HG03432 (cell line): Measurements from ENCODE around the gene ARHGEF28.

ENCODE experiments used
- ATAC-seq: cut with Tn5 transposase; IDR thresholded peaks from one replicate; pipeline ENCODE4 v1.9.1; 2021; ENCODE audit warnings: mild to moderate bottlenecking, moderate library complexity; ENCODE audit not compliant: unreplicated experiment

The ARHGEF28 gene

DNA sequence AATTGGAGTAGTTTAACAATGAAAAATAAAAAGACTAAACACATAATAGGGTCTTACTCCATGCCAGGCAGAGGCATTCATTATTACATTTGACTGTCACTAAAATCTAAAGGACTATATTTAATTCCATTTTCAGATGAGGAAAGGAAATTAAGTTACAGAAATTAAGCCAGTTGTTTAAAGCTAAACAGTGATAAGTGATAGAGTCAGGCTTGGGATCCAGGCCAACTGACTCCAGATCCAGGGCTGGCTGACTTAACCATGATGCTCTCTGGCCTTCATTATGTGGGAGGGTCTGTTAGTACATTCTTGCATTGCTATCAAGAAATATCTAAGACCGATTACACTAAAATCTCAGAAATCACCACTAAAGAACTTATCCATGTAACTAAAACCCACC lies 107.2 kb downstream of the ARHGEF28 start:
- ATAC-seq = no peak

DNA sequence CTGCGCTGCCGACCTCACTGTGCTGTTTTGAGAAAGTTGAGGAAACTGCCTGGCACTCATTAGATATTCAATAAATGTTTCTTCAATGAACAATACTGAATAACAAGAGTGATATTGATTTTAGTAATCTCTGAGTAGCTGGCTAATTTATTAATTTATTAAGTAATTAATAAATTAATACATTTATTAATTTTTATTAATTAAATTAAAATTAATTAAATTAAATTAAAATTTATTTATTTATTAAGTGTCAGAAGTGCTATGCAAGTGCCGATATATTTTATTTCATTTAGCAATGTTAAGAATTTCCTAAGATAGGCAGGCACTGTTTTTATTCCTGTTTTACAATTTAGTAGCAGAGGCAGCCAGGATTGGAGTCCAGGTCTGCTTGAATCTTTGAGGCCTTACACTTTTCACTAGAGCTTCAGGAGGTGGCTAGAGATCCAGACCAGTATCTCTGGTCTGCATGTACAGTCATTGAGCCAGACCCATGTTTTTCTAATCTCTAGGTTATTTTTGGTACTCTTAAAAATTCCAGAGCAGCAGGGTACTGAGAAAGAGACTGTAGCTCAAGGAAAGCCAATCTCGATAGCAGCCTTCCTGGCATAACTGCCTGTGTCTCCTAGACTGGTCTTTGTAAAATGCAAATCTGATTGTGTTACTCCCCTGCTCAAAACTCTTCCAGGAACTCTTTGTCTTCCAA lies 109.2 kb downstream of the ARHGEF28 start:
- no peak for ATAC-seq

- ATAC-seq = no peak
These were observed 113.7 kb downstream of the ARHGEF28 start for GRCh38 chr5:73739650-73740049.

DNA sequence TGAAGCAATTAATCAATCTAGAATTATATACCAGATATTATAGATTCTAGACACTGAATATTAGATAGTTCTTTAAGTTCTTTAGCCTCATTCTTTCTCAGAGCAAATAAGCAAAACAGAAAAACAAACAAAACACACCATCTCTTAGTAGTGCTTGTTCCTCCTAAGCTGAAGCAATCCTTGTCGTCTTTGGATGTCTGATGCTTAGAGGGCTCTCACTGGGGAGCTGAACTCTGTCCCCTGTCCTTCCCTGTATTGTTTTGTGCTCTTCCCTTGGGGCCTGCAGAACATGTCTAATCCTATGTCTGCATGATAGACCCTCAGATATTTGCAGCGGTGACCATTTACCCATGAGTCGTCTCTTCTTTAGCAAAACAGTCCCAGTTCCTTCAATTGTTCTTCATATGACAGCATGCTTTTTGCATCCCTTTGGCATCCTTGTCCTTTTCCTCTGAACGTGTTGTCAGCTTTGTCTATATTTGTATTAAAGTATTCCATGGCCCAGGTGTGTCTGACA lies 114.3 kb downstream of the ARHGEF28 start:
- no peak for ATAC-seq

DNA sequence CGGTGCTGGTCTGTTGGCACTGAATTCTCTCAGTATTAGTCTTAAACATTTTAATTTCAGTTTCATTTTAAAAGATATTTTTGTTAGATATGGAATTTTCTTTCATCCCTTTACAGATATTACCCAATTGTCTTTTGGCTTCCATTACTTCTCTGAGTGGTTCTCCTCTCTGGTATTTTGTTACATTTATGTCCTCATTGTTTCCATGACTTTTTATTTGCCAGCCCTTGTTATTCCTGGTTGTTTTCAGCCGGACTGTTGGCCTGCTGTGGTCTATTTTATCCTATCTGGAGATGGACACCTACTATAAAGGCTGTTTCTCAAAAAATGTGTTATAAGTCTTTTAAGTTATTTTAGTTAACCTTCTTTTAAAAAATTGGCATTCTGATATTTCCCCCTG lies 117.2 kb downstream of the ARHGEF28 start:
- ATAC-seq = no peak

DNA sequence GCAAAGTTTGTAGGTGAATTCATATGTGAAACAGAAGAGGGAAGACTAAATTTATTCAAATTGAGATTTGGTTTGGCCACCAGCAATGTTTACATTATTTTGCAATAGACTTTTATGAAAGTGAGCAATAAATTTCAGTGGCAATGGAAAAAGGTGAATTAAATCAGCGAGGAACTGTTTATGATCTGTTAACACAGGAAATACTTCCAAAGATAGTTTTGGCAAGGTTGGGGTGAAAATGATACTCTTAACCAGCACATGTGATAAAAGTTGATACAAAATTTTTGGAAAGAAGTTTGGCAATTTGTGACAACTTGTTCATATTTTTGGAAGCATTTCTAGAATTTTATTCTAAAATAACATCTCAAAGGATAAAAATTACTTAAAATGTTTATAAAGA lies 119.8 kb downstream of the ARHGEF28 start:
- ATAC-seq = no peak

GRCh38 chr5:73746608-73747007 lies 120.6 kb downstream of the ARHGEF28 start:
- no peak for ATAC-seq

- ATAC-seq = no peak
These were observed 121.8 kb downstream of the ARHGEF28 start for GRCh38 chr5:73747696-73748380.

- no peak for ATAC-seq
These were observed 122.8 kb downstream of the ARHGEF28 start for GRCh38 chr5:73748510-73749400.

GRCh38 chr5:73749485-73750270 lies 123.7 kb downstream of the ARHGEF28 start:
- no peak for ATAC-seq

- ATAC-seq = peak; percentile 87
These were observed 125.4 kb downstream of the ARHGEF28 start for GRCh38 chr5:73751254-73751914.

DNA sequence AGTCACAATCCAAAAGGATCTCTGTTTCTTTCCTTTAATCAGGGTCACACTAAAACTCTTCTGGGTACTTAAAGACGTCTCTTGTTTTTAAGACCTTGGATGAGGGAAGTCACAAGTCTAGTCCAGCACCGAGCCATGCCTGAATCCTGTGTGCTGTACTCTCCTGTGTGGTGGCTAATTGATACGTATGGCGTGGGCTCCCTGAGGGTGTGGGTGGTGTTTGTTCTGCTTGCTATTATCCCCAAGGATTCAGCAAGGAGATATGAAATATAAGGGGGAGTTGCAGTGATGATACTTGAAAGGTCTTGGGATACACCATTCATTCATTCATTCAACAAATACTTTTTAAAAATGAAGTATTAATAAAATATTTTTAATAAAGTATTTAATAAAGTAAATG lies 128.3 kb downstream of the ARHGEF28 start:
- ATAC-seq = no peak

- no peak for ATAC-seq
These were observed 131.4 kb downstream of the ARHGEF28 start for GRCh38 chr5:73757416-73757815.

GRCh38 chr5:73759771-73760170 lies 133.8 kb downstream of the ARHGEF28 start:
- peak; percentile 69 for ATAC-seq

DNA sequence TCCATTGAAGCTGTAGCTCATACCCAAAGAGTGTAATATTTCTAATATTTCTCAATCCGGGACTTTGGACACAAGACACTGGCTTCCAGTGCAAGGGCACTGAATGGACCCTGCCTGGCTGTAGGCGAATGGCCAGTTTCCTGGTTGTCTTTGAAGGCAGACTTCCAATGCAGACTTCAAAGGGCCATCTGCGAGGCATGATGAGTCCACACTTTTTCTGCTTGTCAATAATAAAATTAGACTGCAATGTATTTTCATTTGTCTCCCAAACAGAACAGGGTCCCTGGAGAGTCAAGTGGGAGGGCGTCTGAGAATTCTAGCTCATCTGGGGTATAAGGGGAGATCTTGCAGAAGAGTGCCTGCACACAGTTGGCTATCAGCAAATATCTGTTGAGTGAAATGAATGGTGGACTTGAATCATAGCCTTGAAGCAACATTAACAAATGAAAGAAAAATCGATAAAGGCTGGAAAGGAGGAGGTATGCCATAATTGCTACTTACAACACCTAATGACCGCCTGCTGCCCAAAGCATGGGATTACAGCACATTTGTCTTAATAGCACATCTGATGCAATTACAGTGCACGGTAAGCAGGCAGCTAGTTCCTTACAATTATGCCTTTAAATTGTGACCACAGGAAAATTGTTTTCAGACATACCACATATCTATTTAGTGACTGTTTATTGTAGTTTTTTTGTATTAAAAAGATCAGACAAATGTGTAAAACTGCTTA lies 137.5 kb downstream of the ARHGEF28 start:
- no peak for ATAC-seq

DNA sequence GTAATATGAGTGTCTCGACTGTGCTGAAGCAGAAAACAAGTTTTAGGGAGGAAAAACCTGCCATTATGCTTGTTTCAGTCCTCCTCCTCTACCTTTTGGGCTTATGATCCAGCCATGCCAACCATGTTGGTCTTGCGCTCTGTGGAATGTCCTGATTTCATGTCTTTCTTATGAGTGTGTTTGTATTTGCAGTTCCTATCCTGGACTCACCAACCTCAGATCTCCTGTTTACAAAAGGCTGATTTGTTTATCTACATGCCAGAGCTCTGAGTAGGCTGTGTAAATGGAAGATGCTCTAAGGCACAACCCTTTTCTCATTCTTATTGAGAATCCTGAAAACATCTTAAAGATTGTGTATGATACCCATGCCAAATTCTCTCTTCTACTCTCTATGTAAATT lies 138.6 kb downstream of the ARHGEF28 start:
- ATAC-seq = no peak

GRCh38 chr5:73764996-73765395 lies 139.0 kb downstream of the ARHGEF28 start:
- no peak for ATAC-seq

DNA sequence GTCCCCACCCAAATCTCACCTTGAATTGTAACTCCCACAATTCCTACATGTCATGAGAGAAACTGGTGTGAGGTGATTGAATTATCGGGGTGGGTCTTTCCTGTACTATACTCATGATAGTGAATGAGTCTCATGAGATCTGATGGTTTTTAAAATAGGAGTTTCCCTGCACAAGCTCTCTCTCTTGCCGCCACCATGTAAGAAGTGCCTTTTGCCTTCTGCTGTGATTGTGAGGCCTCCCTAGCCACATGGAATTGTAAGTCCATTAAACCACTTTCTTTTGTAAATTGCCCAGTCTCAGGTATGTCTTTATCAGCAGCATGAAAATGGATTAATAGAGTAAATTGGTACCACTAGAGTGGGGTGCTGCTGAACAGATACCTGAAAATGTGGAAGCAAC lies 140.9 kb downstream of the ARHGEF28 start:
- ATAC-seq = no peak
